HEK293T (cell line): ENCODE results near the gene NDUFS1.

Experiments used
- BHLHE40 ChIP-seq: fragments of 450-650 bp; IDR thresholded peaks from 2 replicates; pipeline ENCODE4 v1.6.1; 2016; ENCODE audit warnings: mild to moderate bottlenecking, moderate library complexity, borderline replicate concordance
- CTBP1 ChIP-seq: fragments of 450-650 bp; IDR thresholded peaks from 2 replicates; pipeline ENCODE4 v1.6.1; 2016; ENCODE audit warnings: borderline replicate concordance
- ELF4 ChIP-seq: fragments of 450-650 bp; IDR thresholded peaks from 2 replicates; pipeline ENCODE4 v1.6.1; 2017; ENCODE audit warnings: antibody characterized with exemption
- FOXA1 ChIP-seq: fragments of 450-650 bp; IDR thresholded peaks from 2 replicates; pipeline ENCODE4 v1.6.1; 2016; ENCODE audit warnings: mild to moderate bottlenecking
- FOXM1 ChIP-seq: fragments of 450-650 bp; IDR thresholded peaks from 2 replicates; pipeline ENCODE4 v1.6.1; 2017; ENCODE audit warnings: mild to moderate bottlenecking, borderline replicate concordance
- HDGF ChIP-seq: fragments of 450-650 bp; IDR thresholded peaks from 2 replicates; pipeline ENCODE4 v1.6.1; 2017; ENCODE audit warnings: antibody characterized with exemption, borderline replicate concordance
- LEF1 ChIP-seq: fragments of 450-650 bp; IDR thresholded peaks from 2 replicates; pipeline ENCODE4 v1.6.1; 2017; ENCODE audit warnings: mild to moderate bottlenecking, borderline replicate concordance
- NFRKB ChIP-seq: fragments of 450-650 bp; IDR thresholded peaks from 2 replicates; pipeline ENCODE4 v1.6.1; 2016; ENCODE audit warnings: mild to moderate bottlenecking, moderate library complexity
- PKNOX1 ChIP-seq: fragments of 450-650 bp; IDR thresholded peaks from 2 replicates; pipeline ENCODE4 v1.6.1; 2016
- SP1 ChIP-seq: fragments of 450-650 bp; IDR thresholded peaks from 2 replicates; pipeline ENCODE4 v1.6.1; 2017
- SUZ12 ChIP-seq: fragments of 450-650 bp; IDR thresholded peaks from 2 replicates; pipeline ENCODE4 v1.6.1; 2016; ENCODE audit warnings: mild to moderate bottlenecking
- ZNF384 ChIP-seq: fragments of 450-650 bp; IDR thresholded peaks from 2 replicates; pipeline ENCODE4 v1.6.1; 2016

GRCh38 chr2:206088248-206088647, 71.0 kb downstream of the NDUFS1 start:
- no peak for TF ChIP-seq CTBP1
- TF ChIP-seq FOXA1, result no peak
- TF ChIP-seq SP1, result no peak
- no peak for TF ChIP-seq BHLHE40
- TF ChIP-seq SUZ12, result no peak
- no peak for TF ChIP-seq ELF4
- TF ChIP-seq HDGF, result no peak
- TF ChIP-seq ZNF384, result no peak
- no peak for TF ChIP-seq LEF1
- TF ChIP-seq FOXM1, result no peak
- no peak for TF ChIP-seq PKNOX1
- TF ChIP-seq NFRKB, result no peak
